ENCODE results near the gene TREM1. TPM values are rescaled to one million over a fixed set of nuclear protein-coding genes. Genes with fewer than 3 reads are reported as not detected.

TREM1 gene
- total RNA-seq, 4 donors from 2014 or later, result 0.25 to 5.5 TPM; not detected in 2

- no CpG with 5 or more reads among the region's 5 CpGs for WGBS, 2 donors (ENCODE audit: low coverage in 1 of 2)
- ATAC-seq, result no peak
- Histone ChIP-seq H3K27me3 (peaks cover 14% of the 10 kb centered on the region), H3K27ac (no peak overlapping the region), H3K4me1 (peaks cover 0 to 9% (median 0%) of the 10 kb centered on the region in 3 donors), H3K36me3 (no peaks in the 10 kb centered on the region), H3K4me3 (no peak overlapping the region), H3K9me3 (peaks cover 0 to 19% (median 0%) of the 10 kb centered on the region in 3 donors)
- TF ChIP-seq POLR2AphosphoS5 (IDR thresholded peaks at IDR 0.05), result no peak
- no peak for TF ChIP-seq POLR2A (IDR thresholded peaks at IDR 0.05)
- no peak for TF ChIP-seq CTCF (IDR thresholded peaks at IDR 0.05)
- no peak for TF ChIP-seq EP300 (IDR thresholded peaks at IDR 0.05)
Measured at GRCh38 chr6:41255638-41256246, 30.7 kb downstream of the TREM1 start.

- H3K9me3 ChIP-seq, result peaks cover 0 to 13% (median 0%) of the 10 kb centered on the region in 3 donors
- H3K36me3 ChIP-seq, result no peaks in the 10 kb centered on the region
- H3K4me3 ChIP-seq, result no peak overlapping the region
- H3K27me3 ChIP-seq, result peaks cover 21% of the 10 kb centered on the region
- ATAC-seq, result no peak
- TF ChIP-seq POLR2A (IDR thresholded peaks at IDR 0.05) (no peak), CTCF (IDR thresholded peaks at IDR 0.05) (no peak)
- H3K27ac ChIP-seq, result no peak overlapping the region
- H3K4me1 ChIP-seq, result peaks cover 0 to 9% (median 0%) of the 10 kb centered on the region in 3 donors
Measured at GRCh38 chr6:41255110-41255509, 31.4 kb downstream of the TREM1 start.

GRCh38 chr6:41252401-41253169 lies 33.9 kb downstream of the TREM1 start:
- no peak for TF ChIP-seq CTCF (IDR thresholded peaks at IDR 0.05)
- no peak for TF ChIP-seq EP300 (IDR thresholded peaks at IDR 0.05)
- TF ChIP-seq POLR2A (IDR thresholded peaks at IDR 0.05), result no peak
- TF ChIP-seq POLR2AphosphoS5 (IDR thresholded peaks at IDR 0.05), result no peak
- WGBS, 2 donors (ENCODE audit: low coverage in 1 of 2), result 68 to 78% methylated on average over 1 to 3 of the region's 3 CpGs
- Histone ChIP-seq H3K4me3 (no peak overlapping the region), H3K27me3 (peaks cover 22% of the 10 kb centered on the region), H3K9me3 (no peaks in the 10 kb centered on the region), H3K27ac (no peak overlapping the region), H3K4me1 (peaks cover 0 to 9% (median 0%) of the 10 kb centered on the region in 3 donors), H3K36me3 (no peaks in the 10 kb centered on the region)
- ATAC-seq, result no peak

GRCh38 chr6:41247882-41248705 lies 38.4 kb downstream of the TREM1 start:
- TF ChIP-seq CTCF (IDR thresholded peaks at IDR 0.05) (no peak), EP300 (IDR thresholded peaks at IDR 0.05) (no peak), POLR2A (IDR thresholded peaks at IDR 0.05) (no peak), POLR2AphosphoS5 (IDR thresholded peaks at IDR 0.05) (no peak)
- Histone ChIP-seq H3K4me3 (no peak overlapping the region), H3K27ac (no peak overlapping the region), H3K36me3 (no peaks in the 10 kb centered on the region), H3K27me3 (peaks cover 22% of the 10 kb centered on the region), H3K9me3 (no peaks in the 10 kb centered on the region), H3K4me1 (no peaks in the 10 kb centered on the region)
- WGBS, 2 donors (ENCODE audit: low coverage in 1 of 2), result 33 to 60% methylated on average over 1 of the region's 7 CpGs
- ATAC-seq, result no peak

All from gastroesophageal sphincter (tissue), 4 donors.